Measurements from ENCODE around the gene DNAH11. TPM values are rescaled to one million over a fixed set of nuclear protein-coding genes. Genes with fewer than 3 reads are reported as not detected.

Gene DNAH11
- total RNA-seq, 1 experiment from 2014 or later = 1.9 TPM

- TF ChIP-seq CTCF (IDR thresholded peaks at IDR 0.05; ENCODE audit: unreplicated experiment) = no peak
- no peaks in the 10 kb centered on the region for H3K9me3 Mint-ChIP-seq (ENCODE audit: low read depth, unreplicated experiment)
- H3K36me3 Mint-ChIP-seq (ENCODE audit: insufficient read depth, unreplicated experiment) = peaks cover 9% of the 10 kb centered on the region
- H3K4me3 Mint-ChIP-seq (ENCODE audit: low read depth, unreplicated experiment) = no peak overlapping the region
- no TSS peak for BruUV-seq (replicated peaks)
- no peak overlapping the region for H3K27ac Mint-ChIP-seq (ENCODE audit: unreplicated experiment)
- DNase-seq = no peak
- intact Hi-C loops (cut with micrococcal nuclease; ENCODE audit: unreplicated experiment) = no loop called here
- CTCF ChIA-PET = no interaction called here
- H3K4me1 Mint-ChIP-seq (ENCODE audit: low read depth, unreplicated experiment) = no peaks in the 10 kb centered on the region
- no peaks in the 10 kb centered on the region for H3K27me3 Mint-ChIP-seq (ENCODE audit: unreplicated experiment)
Observed at GRCh38 chr7:21915140-21915539, 372.3 kb downstream of the DNAH11 start.

DNA sequence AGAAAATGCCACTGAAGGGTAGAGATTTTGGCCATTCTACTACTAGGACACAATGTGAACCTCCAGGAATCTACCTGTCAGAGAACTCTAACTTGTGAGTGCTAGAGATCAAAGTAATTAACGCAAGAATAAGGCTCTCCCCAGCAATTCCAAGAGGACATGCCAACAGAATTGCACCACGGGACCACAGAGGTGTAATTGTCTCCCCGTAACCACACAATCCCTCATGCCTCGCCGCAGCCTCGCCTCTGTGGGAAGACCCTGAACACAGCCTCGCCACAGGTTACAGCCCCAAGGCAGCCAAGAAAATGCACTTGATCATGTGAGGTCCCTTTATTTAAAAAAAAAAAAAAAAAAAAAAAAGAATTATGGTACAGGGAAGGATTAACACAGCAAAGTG, 373.3 kb downstream of the DNAH11 start:
- intact Hi-C loops (cut with micrococcal nuclease; ENCODE audit: unreplicated experiment) = no loop called here
- BruUV-seq (replicated peaks) = no TSS peak
- CTCF ChIA-PET = no interaction called here
- Mint-ChIP-seq H3K4me3 (ENCODE audit: low read depth, unreplicated experiment) (no peak overlapping the region), H3K36me3 (ENCODE audit: insufficient read depth, unreplicated experiment) (peaks cover 9% of the 10 kb centered on the region), H3K27ac (ENCODE audit: unreplicated experiment) (no peak overlapping the region), H3K4me1 (ENCODE audit: low read depth, unreplicated experiment) (no peaks in the 10 kb centered on the region), H3K27me3 (ENCODE audit: unreplicated experiment) (no peaks in the 10 kb centered on the region), H3K9me3 (ENCODE audit: low read depth, unreplicated experiment) (no peaks in the 10 kb centered on the region)
- DNase-seq = no peak
- no peak for TF ChIP-seq CTCF (IDR thresholded peaks at IDR 0.05; ENCODE audit: unreplicated experiment)

GRCh38 chr7:21916629-21917028, 373.8 kb downstream of the DNAH11 start:
- BruUV-seq (replicated peaks) = no TSS peak
- Mint-ChIP-seq H3K27me3 (ENCODE audit: unreplicated experiment) (no peaks in the 10 kb centered on the region), H3K4me3 (ENCODE audit: low read depth, unreplicated experiment) (no peak overlapping the region), H3K27ac (ENCODE audit: unreplicated experiment) (no peak overlapping the region), H3K9me3 (ENCODE audit: low read depth, unreplicated experiment) (no peaks in the 10 kb centered on the region), H3K36me3 (ENCODE audit: insufficient read depth, unreplicated experiment) (peaks cover 9% of the 10 kb centered on the region), H3K4me1 (ENCODE audit: low read depth, unreplicated experiment) (no peaks in the 10 kb centered on the region)
- no peak for TF ChIP-seq CTCF (IDR thresholded peaks at IDR 0.05; ENCODE audit: unreplicated experiment)
- intact Hi-C loops (cut with micrococcal nuclease; ENCODE audit: unreplicated experiment) = no loop called here
- CTCF ChIA-PET = no interaction called here
- DNase-seq = no peak

- no peaks in the 10 kb centered on the region for H3K9me3 Mint-ChIP-seq (ENCODE audit: low read depth, unreplicated experiment)
- CTCF ChIA-PET = no interaction called here
- no peak overlapping the region for H3K27ac Mint-ChIP-seq (ENCODE audit: unreplicated experiment)
- no peak for TF ChIP-seq CTCF (IDR thresholded peaks at IDR 0.05; ENCODE audit: unreplicated experiment)
- no TSS peak for BruUV-seq (replicated peaks)
- H3K4me3 Mint-ChIP-seq (ENCODE audit: low read depth, unreplicated experiment) = no peak overlapping the region
- intact Hi-C loops (cut with micrococcal nuclease; ENCODE audit: unreplicated experiment) = no loop called here
- no peaks in the 10 kb centered on the region for H3K27me3 Mint-ChIP-seq (ENCODE audit: unreplicated experiment)
- DNase-seq = no peak
- H3K4me1 Mint-ChIP-seq (ENCODE audit: low read depth, unreplicated experiment) = no peaks in the 10 kb centered on the region
- H3K36me3 Mint-ChIP-seq (ENCODE audit: insufficient read depth, unreplicated experiment) = peaks cover 9% of the 10 kb centered on the region
Observed at GRCh38 chr7:21918216-21918615, 375.4 kb downstream of the DNAH11 start.

All from Calu3 (cell line).